Mucosa of gallbladder (tissue), 1 donor: ENCODE measurements around the gene STARD8. TPM values are rescaled to one million over a fixed set of nuclear protein-coding genes. Genes with fewer than 3 reads are reported as not detected.

ENCODE experiments used
- DNase-seq: peaks from one replicate; pipeline ENCODE4 v3.0.0-alpha.2; 2020; ENCODE audit warnings: low spot score
- total RNA-seq: library from RNA; stranded (reverse); gene quantifications from one replicate; pipeline ENCODE4 v1.2.1, GENCODE V29; 2021
- donor health status: DM: no; HTN: no; CAD: no.

The STARD8 gene
- total RNA-seq, 1 donor from 2014 or later = 6.1 TPM

GRCh38 chrX:68691921-68692320, 44.5 kb downstream of the STARD8 start:
- DNase-seq = no peak

- no peak for DNase-seq
These were observed 45.2 kb downstream of the STARD8 start for GRCh38 chrX:68692651-68693050.

GRCh38 chrX:68693481-68694434, 46.3 kb downstream of the STARD8 start:
- DNase-seq = peak; percentile 56

GRCh38 chrX:68694435-68695205, 47.2 kb downstream of the STARD8 start:
- no peak for DNase-seq

- DNase-seq = no peak
These were observed 47.9 kb downstream of the STARD8 start for GRCh38 chrX:68695206-68695845.

GRCh38 chrX:68696267-68696990, 49.0 kb downstream of the STARD8 start:
- no peak for DNase-seq

GRCh38 chrX:68697036-68697435, 49.6 kb downstream of the STARD8 start:
- no peak for DNase-seq

- no peak for DNase-seq
These were observed 50.1 kb downstream of the STARD8 start for GRCh38 chrX:68697465-68698125.

- DNase-seq = no peak
These were observed 51.5 kb downstream of the STARD8 start for GRCh38 chrX:68698942-68699341.

GRCh38 chrX:68699960-68700746, 52.7 kb downstream of the STARD8 start:
- DNase-seq = no peak

GRCh38 chrX:68703369-68703768, 55.9 kb downstream of the STARD8 start:
- DNase-seq = no peak

GRCh38 chrX:68703846-68704245, 56.4 kb downstream of the STARD8 start:
- no peak for DNase-seq

- no peak for DNase-seq
These were observed 58.5 kb downstream of the STARD8 start for GRCh38 chrX:68705986-68706385.

GRCh38 chrX:68708503-68709290, 61.2 kb downstream of the STARD8 start:
- no peak for DNase-seq

- peak; percentile 36 for DNase-seq
These were observed 63.6 kb downstream of the STARD8 start for GRCh38 chrX:68710870-68711576.

- DNase-seq = no peak
These were observed 64.4 kb downstream of the STARD8 start for GRCh38 chrX:68711845-68712244.

GRCh38 chrX:68714856-68715255, 67.4 kb downstream of the STARD8 start:
- no peak for DNase-seq

GRCh38 chrX:68717196-68717595, 69.7 kb downstream of the STARD8 start:
- DNase-seq = no peak
